Embryonic facial prominence (tissue), 1 donor: ENCODE results near the gene NSUN5.
"Not testable (repeated sequence)": the region's sequence is repeated elsewhere in the genome, so short reads cannot be mapped to it uniquely, and the experiment has no call there.

Experiments
- DNase-seq: peaks from one replicate; pipeline ENCODE4 v3.0.0-alpha.2; 2016; ENCODE audit errors: extremely low spot score

Gene NSUN5

GRCh38 chr7:73308665-73309214 lies at the start of gene NSUN5:
Gene NSUN5, minus strand, starts transcription at chr7:73308826. Its CDS starts 36 bp downstream, at chr7:73308790.
- DNase-seq, result no peak

DNA sequence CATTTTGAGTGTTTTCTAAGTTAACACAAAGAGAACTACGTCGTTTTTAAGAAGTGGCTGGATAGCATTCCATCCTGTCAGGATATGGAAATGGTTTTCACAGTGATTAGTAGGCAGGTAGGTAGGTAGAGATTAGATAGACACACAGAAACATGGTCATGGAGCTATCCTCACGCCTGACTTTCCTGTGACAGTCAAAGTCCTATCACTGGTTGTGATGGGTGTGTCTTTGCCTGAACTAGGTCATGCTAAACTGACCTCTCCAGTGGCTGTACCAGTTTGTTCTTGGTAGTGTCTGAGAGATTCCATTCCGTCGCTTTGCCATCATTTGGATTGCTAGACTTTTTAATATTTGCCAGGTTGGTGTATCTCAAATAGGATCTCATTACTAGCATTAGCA lies 47.5 kb upstream of the NSUN5 start:
- no peak for DNase-seq

GRCh38 chr7:73354821-73355220 lies 46.2 kb upstream of the NSUN5 start:
- DNase-seq, result no peak

GRCh38 chr7:73354196-73354595 lies 45.6 kb upstream of the NSUN5 start:
- DNase-seq, result no peak

DNA sequence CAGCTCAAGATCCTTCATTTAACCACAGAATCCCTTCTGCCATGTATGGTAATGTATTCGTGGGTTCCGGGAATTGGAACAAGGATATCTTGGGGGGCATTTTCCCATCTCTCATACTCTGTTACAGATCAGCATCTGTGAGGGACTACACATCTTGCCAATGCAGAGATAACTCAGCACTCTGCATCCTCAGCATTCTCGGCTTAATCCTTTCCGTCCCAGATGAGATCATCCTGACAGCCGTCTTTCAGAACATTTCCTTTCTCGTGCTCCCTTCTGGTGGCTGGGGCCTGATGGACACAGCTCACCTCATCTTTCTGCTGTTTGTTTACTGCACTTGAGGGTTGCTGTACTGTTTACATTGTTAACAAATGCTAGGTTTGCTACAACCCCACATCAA lies 44.6 kb upstream of the NSUN5 start:
- no peak for DNase-seq

GRCh38 chr7:73352784-73353183 lies 44.2 kb upstream of the NSUN5 start:
- no peak for DNase-seq

- DNase-seq, result no peak
Observed at GRCh38 chr7:73351447-73352167, 43.0 kb upstream of the NSUN5 start.

DNA sequence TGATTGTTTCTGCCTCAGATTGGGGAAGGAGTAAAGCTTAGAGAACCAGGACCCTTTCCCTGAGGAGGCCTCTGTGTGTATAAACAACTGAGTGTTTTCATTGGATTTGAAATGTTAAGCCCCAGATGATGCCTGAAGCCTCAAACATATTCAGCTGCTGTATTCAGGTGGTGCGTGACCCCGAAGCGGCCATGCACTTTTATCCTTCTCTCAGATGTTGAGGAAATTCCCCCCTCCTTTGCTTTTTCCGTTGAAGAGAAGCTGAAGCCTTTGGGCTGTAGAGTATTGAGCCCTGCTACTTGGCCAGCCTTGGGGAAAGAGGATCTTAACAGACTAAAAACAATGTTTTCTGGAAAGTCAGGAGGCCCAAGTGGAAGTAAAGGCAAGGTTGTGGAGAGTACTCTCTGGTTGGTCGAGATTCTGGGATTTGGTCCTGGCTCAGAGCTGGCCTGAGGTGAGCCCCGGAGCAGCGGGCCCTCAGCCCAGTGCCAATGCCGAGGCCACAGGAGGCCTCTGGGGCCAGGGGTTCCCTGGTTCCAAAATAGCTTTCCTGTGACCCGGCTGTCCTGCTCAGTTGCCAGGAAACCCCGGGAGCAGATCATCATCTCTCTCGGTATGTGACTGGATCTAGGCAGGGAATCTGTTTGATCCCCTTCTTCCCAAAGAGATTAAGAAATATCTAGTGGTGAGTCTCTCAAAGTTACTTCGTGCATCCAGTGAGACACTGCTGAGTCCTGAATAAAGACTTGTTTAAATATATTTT lies 41.9 kb upstream of the NSUN5 start:
- DNase-seq, result no peak

DNA sequence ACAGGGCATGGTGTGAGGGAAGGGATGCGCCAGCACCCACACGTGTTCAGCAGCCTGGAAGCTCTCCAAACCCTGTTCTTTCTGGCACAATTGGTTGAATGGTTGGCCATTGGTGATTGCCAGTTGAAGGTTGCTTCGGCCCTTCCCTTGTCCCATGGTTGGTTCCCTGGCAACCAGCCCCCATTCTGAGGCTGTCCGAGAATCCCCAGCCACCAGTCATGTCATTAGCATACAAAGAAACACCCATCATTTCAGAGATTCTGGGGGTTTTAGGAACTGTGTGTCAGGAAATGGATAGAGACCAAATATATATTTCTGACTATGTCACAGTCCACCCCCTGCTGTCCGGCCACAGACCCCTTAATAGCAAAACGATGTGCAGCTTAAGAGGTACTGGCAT lies 41.1 kb upstream of the NSUN5 start:
- DNase-seq, result no peak

DNA sequence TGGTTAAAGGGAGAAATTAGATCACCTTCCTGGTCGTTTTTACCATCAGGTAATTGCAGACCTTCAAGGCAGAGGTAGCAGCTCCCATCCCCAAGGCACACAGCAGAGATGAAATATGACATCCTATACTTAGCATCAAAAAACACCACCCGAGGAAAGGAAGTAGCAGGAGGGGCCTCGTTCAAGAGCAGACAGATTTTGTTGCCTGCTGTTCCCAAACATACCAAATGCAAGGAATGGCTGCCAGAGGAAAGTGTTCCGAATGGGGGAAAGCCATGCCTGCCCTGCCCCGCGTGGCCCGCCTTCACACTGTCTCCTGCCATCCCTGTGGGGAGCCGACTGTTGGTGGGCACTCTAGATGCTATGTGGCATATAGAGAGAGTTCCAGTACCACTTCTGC lies 37.3 kb upstream of the NSUN5 start:
- DNase-seq, result no peak

- DNase-seq, result no peak
Observed at GRCh38 chr7:73345538-73345937, 36.9 kb upstream of the NSUN5 start.

GRCh38 chr7:73343671-73344380 lies 35.2 kb upstream of the NSUN5 start:
- DNase-seq, result no peak

GRCh38 chr7:73342645-73343044 lies 34.0 kb upstream of the NSUN5 start:
- DNase-seq, result peak; percentile 68

DNA sequence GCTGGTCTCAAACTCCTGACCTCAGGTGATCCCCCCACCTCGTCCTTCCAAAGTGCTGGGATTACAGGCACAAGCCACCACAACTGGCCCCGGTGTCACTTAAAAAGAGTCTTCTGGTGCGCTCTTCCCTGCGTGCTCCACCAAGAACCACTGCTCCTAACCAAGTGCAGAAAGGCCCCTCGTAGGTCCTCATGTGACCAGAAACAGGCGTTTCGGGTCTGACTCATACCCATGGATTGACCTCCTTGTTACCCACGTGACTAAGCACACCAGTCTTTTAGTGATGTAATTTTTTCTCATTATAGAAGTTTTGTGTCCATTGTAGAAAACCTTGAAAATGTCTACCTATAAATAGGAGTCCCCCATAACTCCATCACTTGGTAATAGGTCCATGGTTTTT lies 33.3 kb upstream of the NSUN5 start:
- no peak for DNase-seq

- no peak for DNase-seq
Observed at GRCh38 chr7:73340514-73340913, 31.9 kb upstream of the NSUN5 start.

DNA sequence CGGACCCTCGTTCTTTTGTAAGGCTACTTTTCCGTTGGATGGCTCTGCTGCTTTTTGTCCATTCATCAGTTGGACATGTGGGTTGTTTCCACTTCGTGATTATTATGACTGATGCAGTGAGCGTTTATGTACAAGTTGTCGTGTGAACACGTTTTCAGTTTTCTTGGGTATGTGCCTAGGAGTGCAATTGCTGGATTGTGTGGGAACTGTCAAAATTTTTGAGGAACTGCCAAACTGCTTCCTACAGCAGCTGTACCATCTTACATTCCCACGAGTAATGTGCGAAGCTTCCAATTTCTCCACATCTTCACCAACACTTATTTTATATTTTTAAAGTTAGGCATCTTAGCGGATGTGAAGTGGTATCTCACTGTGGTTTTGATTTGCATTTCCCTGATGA lies 29.7 kb upstream of the NSUN5 start:
- no peak for DNase-seq

DNA sequence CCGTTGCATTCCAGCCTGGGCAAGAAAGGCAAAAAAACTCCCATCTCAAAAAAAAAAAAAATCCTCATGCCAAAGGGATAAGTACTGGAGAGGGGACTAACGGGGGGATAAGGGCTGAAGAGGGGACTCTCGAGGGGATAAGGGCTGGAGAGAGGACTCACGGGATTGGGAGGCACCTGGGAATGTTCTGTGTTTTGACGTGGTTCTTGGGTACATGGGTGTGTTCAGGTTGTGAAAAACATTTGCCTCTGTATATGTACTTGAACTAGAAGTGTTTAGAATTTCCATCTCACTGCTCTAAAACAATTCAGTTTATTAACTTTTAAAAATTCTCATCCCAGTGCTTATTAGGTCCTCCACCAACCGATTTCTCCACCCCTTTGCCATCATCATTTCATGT lies 23.8 kb upstream of the NSUN5 start:
- DNase-seq, result no peak

DNA sequence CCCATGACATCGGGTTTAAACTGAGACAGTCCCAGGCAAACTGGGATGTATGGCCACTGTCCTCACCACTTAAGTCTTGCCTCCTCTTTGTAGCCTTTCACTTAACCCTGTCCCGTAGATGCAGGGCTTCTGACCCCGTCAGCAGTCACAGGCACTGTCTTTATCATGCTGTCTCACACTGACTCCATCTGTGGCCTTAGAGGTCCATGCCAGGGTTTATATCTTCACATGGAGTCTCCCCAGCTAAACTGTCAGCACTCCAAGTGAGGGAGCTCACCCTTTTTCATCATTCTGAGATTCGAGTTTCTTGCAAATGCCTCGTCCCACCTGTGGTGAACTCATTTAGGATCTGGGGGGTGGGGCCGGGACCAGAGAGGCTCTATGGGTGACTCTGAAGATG lies 22.1 kb upstream of the NSUN5 start:
- no peak for DNase-seq

- no peak for DNase-seq
Observed at GRCh38 chr7:73329861-73330581, 21.4 kb upstream of the NSUN5 start.

GRCh38 chr7:73328696-73329095 lies 20.1 kb upstream of the NSUN5 start:
- no peak for DNase-seq

GRCh38 chr7:73327922-73328321 lies 19.3 kb upstream of the NSUN5 start, which contains the start of the genes FKBP6 and TRIM50:
Gene FKBP6, plus strand, starts transcription at chr7:73328161. Its CDS starts 268 bp downstream, at chr7:73328429.
Gene TRIM50, minus strand, starts transcription at chr7:73328082. Its CDS starts 3,295 bp downstream, at chr7:73324787.
- DNase-seq, result not testable (repeated sequence)
